Glutamatergic neuron (in vitro differentiated cells): Measurements from ENCODE around the gene ADCY5. TPM values are rescaled to one million over a fixed set of nuclear protein-coding genes. Genes with fewer than 3 reads are reported as not detected.
A peak's percentile ranks its signal among the peaks of the same experiment; 100 is the strongest.

Source experiments
- DNase-seq: peaks from one replicate; pipeline ENCODE4 v3.0.0; 2022
- H3K27ac Mint-ChIP-seq: one replicate; pipeline ENCODE4 v1.8.0; 2020; ENCODE audit warnings: mild to moderate bottlenecking, mixed read lengths, inconsistent platforms; ENCODE audit not compliant: unreplicated experiment
- H3K27me3 Mint-ChIP-seq: one replicate; pipeline ENCODE4 v1.8.0; 2020; ENCODE audit warnings: mild to moderate bottlenecking, moderate library complexity, mixed read lengths, inconsistent platforms; ENCODE audit not compliant: unreplicated experiment
- H3K36me3 Mint-ChIP-seq: one replicate; pipeline ENCODE4 v1.8.0; 2020; ENCODE audit warnings: mild to moderate bottlenecking, mixed read lengths, inconsistent platforms; ENCODE audit not compliant: unreplicated experiment
- H3K4me1 Mint-ChIP-seq: one replicate; pipeline ENCODE4 v1.8.0; 2020; ENCODE audit warnings: mild to moderate bottlenecking, low read depth, mixed read lengths, inconsistent platforms; ENCODE audit not compliant: unreplicated experiment
- H3K4me3 Mint-ChIP-seq: one replicate; pipeline ENCODE4 v1.8.0; 2020; ENCODE audit warnings: mild to moderate bottlenecking, mixed read lengths, inconsistent platforms; ENCODE audit not compliant: unreplicated experiment
- H3K9me3 Mint-ChIP-seq: one replicate; pipeline ENCODE4 v1.8.0; 2020; ENCODE audit warnings: mild to moderate bottlenecking, moderate library complexity, mixed read lengths, inconsistent platforms; ENCODE audit not compliant: unreplicated experiment
- total RNA-seq: library from RNA; stranded (reverse); fragmentation: NEBNext Ultra II Directional; extraction: Animal tissue kit (Norgen Biotek cat#: 25700); gene quantifications from one replicate; pipeline ENCODE4 v1.2.1, GENCODE V29; 2021; ENCODE audit not compliant: unreplicated experiment
- TF ChIP-seq, protein P1 (sequence below): fragments of 200-600 bp; sonication (generic); IDR thresholded peaks from one replicate; pipeline ENCODE4 v1.5.0; 2021; ENCODE audit not compliant: partially characterized antibody, unreplicated experiment

The ADCY5 gene
- total RNA-seq, 1 donor from 2014 or later, result 2.1 TPM

DNA sequence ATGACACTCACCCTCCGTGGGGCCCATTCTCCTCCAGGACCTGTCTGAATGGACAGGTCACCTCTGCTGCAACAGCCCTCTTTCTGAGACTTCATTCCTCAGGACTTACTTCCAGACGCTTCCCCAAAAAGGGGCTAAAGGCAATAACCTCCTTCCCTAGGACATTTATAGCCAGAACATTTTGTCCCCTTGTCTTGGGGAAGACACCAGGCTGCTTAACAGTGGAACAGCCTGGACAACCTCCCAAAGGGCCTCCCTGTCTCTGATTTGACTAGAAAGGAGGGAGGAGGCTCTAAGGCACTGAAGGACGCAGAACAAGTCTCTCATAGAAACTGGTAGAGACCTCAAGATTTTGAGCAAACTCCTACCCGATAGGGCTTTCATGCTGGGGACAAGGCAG, 32.7 kb downstream of the ADCY5 start:
- no peak for DNase-seq
- TF ChIP-seq, protein P1, sequence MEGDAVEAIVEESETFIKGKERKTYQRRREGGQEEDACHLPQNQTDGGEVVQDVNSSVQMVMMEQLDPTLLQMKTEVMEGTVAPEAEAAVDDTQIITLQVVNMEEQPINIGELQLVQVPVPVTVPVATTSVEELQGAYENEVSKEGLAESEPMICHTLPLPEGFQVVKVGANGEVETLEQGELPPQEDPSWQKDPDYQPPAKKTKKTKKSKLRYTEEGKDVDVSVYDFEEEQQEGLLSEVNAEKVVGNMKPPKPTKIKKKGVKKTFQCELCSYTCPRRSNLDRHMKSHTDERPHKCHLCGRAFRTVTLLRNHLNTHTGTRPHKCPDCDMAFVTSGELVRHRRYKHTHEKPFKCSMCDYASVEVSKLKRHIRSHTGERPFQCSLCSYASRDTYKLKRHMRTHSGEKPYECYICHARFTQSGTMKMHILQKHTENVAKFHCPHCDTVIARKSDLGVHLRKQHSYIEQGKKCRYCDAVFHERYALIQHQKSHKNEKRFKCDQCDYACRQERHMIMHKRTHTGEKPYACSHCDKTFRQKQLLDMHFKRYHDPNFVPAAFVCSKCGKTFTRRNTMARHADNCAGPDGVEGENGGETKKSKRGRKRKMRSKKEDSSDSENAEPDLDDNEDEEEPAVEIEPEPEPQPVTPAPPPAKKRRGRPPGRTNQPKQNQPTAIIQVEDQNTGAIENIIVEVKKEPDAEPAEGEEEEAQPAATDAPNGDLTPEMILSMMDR, result no peak
- peaks cover 5% of the 10 kb centered on the region for H3K27me3 Mint-ChIP-seq
- peaks cover 6% of the 10 kb centered on the region for H3K9me3 Mint-ChIP-seq
- H3K4me1 Mint-ChIP-seq, result peaks cover 22% of the 10 kb centered on the region
- H3K27ac Mint-ChIP-seq, result no peak overlapping the region
- H3K4me3 Mint-ChIP-seq, result no peak overlapping the region
- no peaks in the 10 kb centered on the region for H3K36me3 Mint-ChIP-seq

DNA sequence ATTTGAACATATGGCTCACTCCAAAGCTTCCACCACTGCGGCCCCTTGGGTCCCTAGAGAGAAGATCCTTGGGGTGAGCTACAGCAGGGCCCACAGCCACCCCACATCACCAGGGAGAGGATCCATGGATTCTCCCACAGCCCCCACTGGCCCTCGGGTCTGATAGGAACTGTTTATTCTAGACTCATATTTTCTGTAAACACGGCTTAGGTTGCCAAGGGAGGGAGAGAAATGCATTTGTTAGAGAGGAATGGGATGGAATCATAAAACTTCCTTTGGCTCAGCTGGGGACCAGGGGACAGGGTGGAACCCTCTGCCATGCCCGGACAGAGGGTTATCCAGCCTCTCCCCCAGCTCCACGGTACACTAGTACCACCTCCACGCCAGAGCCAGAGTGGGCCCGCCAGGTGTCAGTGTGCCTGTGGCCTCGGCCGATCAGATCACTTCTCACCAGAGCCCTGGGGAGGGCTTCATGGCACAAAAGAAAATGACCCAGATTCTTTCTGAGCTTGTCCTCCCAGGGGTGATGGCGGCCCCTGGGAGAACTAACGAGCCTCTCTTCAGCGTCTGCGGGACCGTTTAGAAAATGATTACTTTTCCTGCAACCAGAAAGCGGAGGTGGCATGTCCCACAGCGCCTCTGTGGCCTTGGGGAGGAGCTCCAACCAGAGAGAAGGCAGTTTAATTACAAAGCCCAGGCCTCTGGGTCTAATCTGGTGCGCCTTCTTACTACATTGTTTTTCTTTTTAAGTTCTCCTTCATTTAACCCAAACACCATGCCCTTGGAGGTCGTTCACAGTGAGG, 33.7 kb downstream of the ADCY5 start:
- Mint-ChIP-seq H3K36me3 (no peaks in the 10 kb centered on the region), H3K4me1 (peaks cover 22% of the 10 kb centered on the region), H3K27ac (no peak overlapping the region), H3K4me3 (no peak overlapping the region), H3K9me3 (peaks cover 6% of the 10 kb centered on the region), H3K27me3 (peaks cover 5% of the 10 kb centered on the region)
- no peak for DNase-seq
- TF ChIP-seq, protein P1, result no peak

DNA sequence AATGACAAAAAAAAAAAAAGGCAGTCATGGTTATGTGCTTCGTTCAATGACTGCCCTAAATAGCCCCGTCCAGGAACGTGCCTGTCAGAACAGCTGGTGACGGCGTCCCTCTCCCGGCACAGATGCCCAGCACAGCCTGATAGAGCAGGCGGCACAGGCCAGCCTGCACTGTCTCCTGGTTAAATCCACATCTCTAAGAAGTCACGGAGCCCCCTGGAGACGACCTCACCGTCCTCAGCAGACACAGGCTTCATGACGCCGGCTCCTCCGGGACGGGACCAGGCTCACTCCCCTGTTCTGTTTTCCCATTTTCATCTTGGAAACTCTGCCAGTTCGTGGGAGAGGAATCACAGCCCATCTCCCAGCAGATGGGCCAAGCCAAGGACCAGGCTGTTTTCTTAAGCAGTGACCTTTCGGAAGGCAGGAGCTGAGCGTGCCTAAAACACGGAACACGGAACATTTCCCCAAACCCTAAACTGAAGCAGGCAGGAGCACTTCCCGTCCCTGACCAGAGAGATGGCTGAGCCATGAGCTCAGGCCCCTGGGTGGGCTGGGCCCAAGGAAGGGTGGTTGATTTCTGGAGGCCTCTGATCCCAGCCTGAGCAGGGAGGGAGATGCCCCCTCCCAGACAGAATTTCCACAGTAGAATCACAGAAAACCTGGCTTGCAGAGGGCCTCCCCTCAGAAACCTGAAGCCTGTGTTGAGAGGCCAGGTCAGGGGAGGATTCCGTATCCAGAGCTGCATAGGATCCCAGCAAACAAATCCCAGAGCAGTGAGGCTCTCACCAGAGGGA, 35.9 kb downstream of the ADCY5 start:
- Mint-ChIP-seq H3K4me1 (peaks cover 22% of the 10 kb centered on the region), H3K27me3 (peaks cover 5% of the 10 kb centered on the region), H3K4me3 (peak overlapping the region; percentile 21), H3K27ac (peak overlapping the region; percentile 62), H3K9me3 (peaks cover 6% of the 10 kb centered on the region), H3K36me3 (no peaks in the 10 kb centered on the region)
- peak; percentile 54 for DNase-seq
- TF ChIP-seq, protein P1, result no peak

DNA sequence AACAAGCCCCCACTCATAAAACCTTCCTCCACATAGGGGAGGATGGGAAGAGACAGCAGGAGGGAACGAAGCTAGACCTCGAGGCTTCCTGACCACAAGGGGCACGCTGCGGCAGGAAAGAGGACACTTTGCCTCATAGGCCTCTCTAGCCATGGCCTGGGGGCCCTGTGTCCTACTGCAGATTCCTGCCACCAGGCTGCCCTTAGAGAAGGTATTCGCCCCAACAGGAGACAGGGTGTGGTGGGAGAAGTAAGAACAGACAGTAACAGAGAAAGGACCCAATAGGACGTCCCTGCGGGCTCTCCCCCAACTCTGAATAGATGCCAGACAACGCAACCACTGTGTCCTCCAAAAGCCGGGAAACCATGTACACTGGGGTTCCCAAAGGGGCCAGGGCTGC, 36.8 kb downstream of the ADCY5 start:
- Mint-ChIP-seq H3K27ac (no peak overlapping the region), H3K36me3 (no peaks in the 10 kb centered on the region), H3K4me3 (no peak overlapping the region), H3K9me3 (peaks cover 6% of the 10 kb centered on the region), H3K4me1 (peaks cover 21% of the 10 kb centered on the region), H3K27me3 (peaks cover 5% of the 10 kb centered on the region)
- TF ChIP-seq, protein P1, result no peak
- DNase-seq, result no peak
